HG02973 (cell line): ENCODE results near the gene LIMA1.
"Not testable (repeated sequence)": the region's sequence is repeated elsewhere in the genome, so short reads cannot be mapped to it uniquely, and the experiment has no call there.

Experiments
- ATAC-seq: cut with Tn5 transposase; IDR thresholded peaks from one replicate; pipeline ENCODE4 v1.9.1; 2021; ENCODE audit warnings: moderate library complexity; ENCODE audit not compliant: unreplicated experiment

LIMA1 gene

GRCh38 chr12:50220363-50220995 is 62.8 kb downstream of the LIMA1 start:
- ATAC-seq: no peak

GRCh38 chr12:50219544-50219943 is 63.8 kb downstream of the LIMA1 start:
- no peak for ATAC-seq

GRCh38 chr12:50219001-50219400 is 64.3 kb downstream of the LIMA1 start:
- ATAC-seq: not testable (repeated sequence)

- no peak for ATAC-seq
Observed at GRCh38 chr12:50218386-50218785, 64.9 kb downstream of the LIMA1 start.

GRCh38 chr12:50217202-50217601 is 66.1 kb downstream of the LIMA1 start:
- no peak for ATAC-seq

GRCh38 chr12:50215033-50215432 is 68.3 kb downstream of the LIMA1 start:
- no peak for ATAC-seq

GRCh38 chr12:50214018-50214417 is 69.3 kb downstream of the LIMA1 start:
- ATAC-seq: no peak

GRCh38 chr12:50213439-50213838 is 69.9 kb downstream of the LIMA1 start:
- no peak for ATAC-seq

GRCh38 chr12:50212071-50212467 is 71.3 kb downstream of the LIMA1 start:
- no peak for ATAC-seq

GRCh38 chr12:50211392-50212070 is 71.8 kb downstream of the LIMA1 start:
- ATAC-seq: no peak

- no peak for ATAC-seq
Observed at GRCh38 chr12:50207424-50207823, 75.9 kb downstream of the LIMA1 start.

- ATAC-seq: no peak
Observed at GRCh38 chr12:50205648-50206047, 77.7 kb downstream of the LIMA1 start.

- ATAC-seq: no peak
Observed at GRCh38 chr12:50203691-50204090, 79.6 kb downstream of the LIMA1 start.

GRCh38 chr12:50201987-50202521 is 81.3 kb downstream of the LIMA1 start:
- no peak for ATAC-seq

GRCh38 chr12:50200552-50201273 is 82.6 kb downstream of the LIMA1 start:
- no peak for ATAC-seq

- ATAC-seq: no peak
Observed at GRCh38 chr12:50198829-50199228, 84.5 kb downstream of the LIMA1 start.

GRCh38 chr12:50197297-50197727 is 86.0 kb downstream of the LIMA1 start:
- ATAC-seq: no peak

GRCh38 chr12:50196537-50196936 is 86.8 kb downstream of the LIMA1 start:
- ATAC-seq: no peak

GRCh38 chr12:50195832-50196231 is 87.5 kb downstream of the LIMA1 start:
- no peak for ATAC-seq

GRCh38 chr12:50192908-50193307 is 90.4 kb downstream of the LIMA1 start:
- no peak for ATAC-seq

GRCh38 chr12:50192236-50192635 is 91.1 kb downstream of the LIMA1 start:
- ATAC-seq: no peak

GRCh38 chr12:50190859-50191258 is 92.5 kb downstream of the LIMA1 start:
- ATAC-seq: no peak
